K562 (cell line): ENCODE results near the gene SGCB. TPM values are rescaled to one million over a fixed set of nuclear protein-coding genes. Genes with fewer than 3 reads are reported as not detected.

Experiments used
- ATAC-seq: fragments of 200-7000 bp; cut with Tn5 transposase; 3 replicates; pipeline ENCODE4 v1.9.1; 2020; ENCODE audit warnings: moderate library complexity
- BruUV-seq: library from RNA; stranded (reverse); fragments of 400-500 nt; replicated peaks from 2 replicates; lab custom pipeline; 2021; lab: Mats Ljungman, UMichigan
- CTCF ChIA-PET: fragments of 300-600 bp; formaldehyde crosslinking; extraction: SDS; loops from one replicate; lab custom pipeline; 2021; ENCODE audit warnings: low intra/inter-chr PET ratio; lab: Yijun Ruan, JAX
- POLR2A ChIA-PET: fragments of 300-600, 350-650 bp; sonication (Branson Sonifier 250); formaldehyde crosslinking; extraction: SDS; loops from one replicate; lab custom pipeline; 2021; ENCODE audit warnings: antibody characterized with exemption, inconsistent platforms; lab: Yijun Ruan, JAX
- DNase-seq, 4 experiments: peaks; one replicate each; pipeline versions ENCODE4 v3.0.0 to v3.0.0-alpha.2; 2011 to 2018; ENCODE audit warnings: low spot score in 3 of 4, mixed read lengths in 3 of 4; ENCODE audit errors: extremely low read depth in 1 of 4
- FAIRE-seq: peaks from 2 replicates; lab custom pipeline; 2011; peaks lifted over from hg19 to GRCh38; lab: Jason Lieb, UNC
- H2AFZ ChIP-seq: 2 replicates; pipeline ENCODE4 v1.6.0; 2011; ENCODE audit warnings: low read depth, low read length, control low read depth, inconsistent platforms
- H3K27ac ChIP-seq: fragments of 200-600 bp; 3 replicates; pipeline ENCODE4 v1.8.0; 2011; ENCODE audit warnings: low read depth, mild to moderate bottlenecking, control low read depth, inconsistent platforms, low read length, moderate library complexity, mixed read lengths; ENCODE audit errors: extremely low read depth
- H3K27me3 ChIP-seq, 2 experiments: fragments of 300-600 bp in 1 of 2; 2 replicates in 1 of 2; 3 replicates in 1 of 2; pipeline versions ENCODE4 v1.6.0 to v1.8.0; 2011; ENCODE audit warnings: inconsistent platforms in 2 of 2, low read length in 2 of 2, mild to moderate bottlenecking in 1 of 2, mixed read lengths in 1 of 2, moderate library complexity in 1 of 2; ENCODE audit not compliant: control insufficient read depth in 2 of 2, insufficient read depth in 2 of 2
- H3K36me3 ChIP-seq: fragments of 300-600 bp; 3 replicates; pipeline ENCODE4 v1.8.0; 2011; ENCODE audit warnings: mild to moderate bottlenecking, low read length, inconsistent platforms; ENCODE audit not compliant: control insufficient read depth, insufficient read depth
- H3K4me1 ChIP-seq, 2 experiments: fragments of 200-600 bp in 1 of 2; replicated peaks in 1 of 2; 2 replicates in 1 of 2; 3 replicates in 1 of 2; pipeline versions ENCODE4 v1.5.1 to v1.8.0; 2011; ENCODE audit warnings: inconsistent platforms in 2 of 2, low read length in 2 of 2, mild to moderate bottlenecking in 1 of 2, mixed read lengths in 1 of 2, moderate library complexity in 1 of 2; ENCODE audit not compliant: control insufficient read depth in 2 of 2, insufficient read depth in 2 of 2
- H3K4me2 ChIP-seq: 2 replicates; pipeline ENCODE4 v1.6.1; 2011; ENCODE audit warnings: low read length, control low read depth, inconsistent platforms, mixed read lengths; ENCODE audit not compliant: insufficient read depth
- H3K4me3 ChIP-seq: fragments of 200-600 bp; sonication (generic), shearing (Covaris generic); 2 replicates; pipeline ENCODE4 v1.5.1; 2016; ENCODE audit warnings: control low read depth, inconsistent platforms
- H3K79me2 ChIP-seq: fragments of 200-600 bp; 3 replicates; pipeline ENCODE4 v1.8.0; 2011; ENCODE audit warnings: low read length, inconsistent platforms; ENCODE audit not compliant: control insufficient read depth, insufficient read depth
- H3K9ac ChIP-seq, 2 experiments: 2 replicates each; pipeline versions ENCODE4 v1.6.0 to v1.6.1; 2011; ENCODE audit warnings: low read depth in 2 of 2, low read length in 2 of 2, control low read depth in 1 of 2, inconsistent platforms in 1 of 2, mild to moderate bottlenecking in 1 of 2, mixed read lengths in 1 of 2; ENCODE audit not compliant: insufficient read depth in 1 of 2
- H3K9me1 ChIP-seq: one replicate; pipeline ENCODE4 v1.6.0; 2011; ENCODE audit warnings: inconsistent platforms, mild to moderate bottlenecking, low read length, moderate library complexity; ENCODE audit not compliant: control insufficient read depth, insufficient read depth
- H3K9me3 ChIP-seq: replicated peaks from 2 replicates; pipeline ENCODE4 v1.5.1; 2011; ENCODE audit warnings: low read depth, low read length, inconsistent platforms; ENCODE audit not compliant: control insufficient read depth, insufficient read depth
- H4K20me1 ChIP-seq: replicated peaks from 2 replicates; pipeline ENCODE4 v1.6.1; 2011; ENCODE audit warnings: low read length, inconsistent platforms, mixed read lengths; ENCODE audit not compliant: control insufficient read depth, insufficient read depth
- COPS2 ChIP-seq: fragments of 450-650 bp; conservative IDR thresholded peaks from 2 replicates; pipeline ENCODE4 v1.6.1; 2016; ENCODE audit warnings: mild to moderate bottlenecking, moderate library complexity
- EP300 ChIP-seq: IDR thresholded peaks from 2 replicates; pipeline ENCODE4 v1.6.1; 2012; ENCODE audit warnings: low read length, improper control_type of control experiment
- MTF1 ChIP-seq: fragments of 250-450 bp; sonication (Bioruptor Pico); IDR thresholded peaks from 2 replicates; pipeline ENCODE4 v1.9.0; 2021; ENCODE audit warnings: moderate library complexity, mild to moderate bottlenecking, inconsistent platforms, borderline replicate concordance
- NCOA1 ChIP-seq: fragments of 450-650 bp; IDR thresholded peaks from 2 replicates; pipeline ENCODE4 v1.6.1; 2016; ENCODE audit warnings: low read depth
- NELFE ChIP-seq: IDR thresholded peaks from 2 replicates; pipeline ENCODE4 v1.6.1; 2011; ENCODE audit warnings: mild to moderate bottlenecking; ENCODE audit not compliant: insufficient read depth, insufficient read length
- NEUROD1 ChIP-seq: fragments of 150-350 bp; IDR thresholded peaks from 2 replicates; pipeline ENCODE4 v1.6.1; 2014; ENCODE audit warnings: borderline replicate concordance, low read length, low read depth; ENCODE audit not compliant: partially characterized antibody
- NFXL1 ChIP-seq: fragments of 450-650 bp; formaldehyde crosslinking; IDR thresholded peaks from 2 replicates; pipeline ENCODE4 v1.4.0; 2021; ENCODE audit warnings: mild to moderate bottlenecking
- NR2C2 ChIP-seq, 2 experiments: fragments of 200-800 bp in 1 of 2; sonication (Bioruptor generic) in 1 of 2; sonication (generic) in 1 of 2; formaldehyde crosslinking in 1 of 2; IDR thresholded peaks; 2 replicates each; pipeline versions ENCODE4 v1.6.1 to v1.8.0; 2016 to 2022; ENCODE audit warnings: mild to moderate bottlenecking in 1 of 2, missing compliant biosample characterization in 1 of 2, missing genetic modification characterization in 1 of 2, missing genetic modification reagents in 1 of 2
- SRSF3 ChIP-seq: fragments of 200-400 bp; formaldehyde crosslinking; IDR thresholded peaks from 2 replicates; pipeline ENCODE4 v1.6.1; 2016; ENCODE audit warnings: mild to moderate bottlenecking, low read length, moderate library complexity; ENCODE audit not compliant: insufficient read depth
- STAG1 ChIP-seq: sonication (generic); formaldehyde crosslinking; IDR thresholded peaks from 2 replicates; pipeline ENCODE4 v1.5.0; 2020; ENCODE audit warnings: missing genetic modification reagents, borderline replicate concordance
- YY1 ChIP-seq, 3 experiments: IDR thresholded peaks; 2 replicates each; pipeline ENCODE4 v1.6.1; 2011; ENCODE audit warnings: low read length in 2 of 3, mild to moderate bottlenecking in 2 of 3, moderate library complexity in 2 of 3, borderline replicate concordance in 1 of 3, control low read depth in 1 of 3, low read depth in 1 of 3; ENCODE audit not compliant: insufficient read depth in 3 of 3, insufficient replicate concordance in 2 of 3, control insufficient read depth in 1 of 3, insufficient read length in 1 of 3; ENCODE audit errors: extremely low read depth in 1 of 3
- ZNF384 ChIP-seq: IDR thresholded peaks from 2 replicates; pipeline ENCODE4 v1.6.1; 2012; ENCODE audit warnings: low read depth, low read length, improper control_type of control experiment
- ZNF586 ChIP-seq: fragments of 450-650 bp; formaldehyde crosslinking; conservative IDR thresholded peaks from 2 replicates; pipeline ENCODE4 v1.4.0; 2020; ENCODE audit warnings: mild to moderate bottlenecking, moderate library complexity
- WGBS: fragments of 100-300 bp; shearing (Covaris generic); methylation state at CpG from one replicate; pipeline ENCODE4 v1.1.6; 2016; ENCODE audit warnings: low coverage, mixed read lengths; ENCODE audit not compliant: insufficient coverage; ENCODE audit errors: missing lambda C conversion rate; 5-methylcytosine and 5-hydroxymethylcytosine counted together
- in situ Hi-C: fragments of 300-500 bp; cut with MboI; formaldehyde crosslinking; loops from 4 replicates; pipeline ENCODE4 v1.15.0; 2018; ENCODE audit warnings: inconsistent platforms, mixed read lengths
- intact Hi-C: fragments of 100-400 bp; cut with micrococcal nuclease; formaldehyde crosslinking; loops from 2 replicates; pipeline ENCODE4 v1.14.2; 2022
- polyA plus RNA-seq, 8 experiments: library from polyadenylated mRNA; depleted of rRNA in 4 of 8; stranded (reverse) in 5 of 8; unstranded in 3 of 8; fragments of >200 nt; fragmentation: Nextera tagmentation in 2 of 8; fragmentation: Illumina TruSeq in 1 of 8; extraction: Ambion mirVana in 2 of 8; extraction: Trizol in 1 of 8; gene quantifications; 2 replicates each; pipeline versions ENCODE4 v1.2.1 to v1.2.3, GENCODE V29; 2011 to 2014; ENCODE audit warnings: inconsistent platforms in 1 of 8, missing spikeins in 1 of 8
- total RNA-seq, 7 experiments: library from RNA; depleted of rRNA in 6 of 7; stranded (reverse); fragments of >200 nt in 6 of 7; fragmentation: Illumina TruSeq in 2 of 7; extraction: Trizol in 2 of 7; gene quantifications; 2 replicates each; pipeline versions ENCODE4 v1.2.1 to v1.2.3, GENCODE V29; 2011 to 2021; ENCODE audit warnings: low replicate concordance in 1 of 7

SGCB gene
- total and polyA plus RNA-seq, 9 of the 15 experiments (the other 6 are each of a cell fraction or from before 2014, with no cell fraction given): 0.01 to 0.20 (median 0.07) TPM; not detected in 3

DNA sequence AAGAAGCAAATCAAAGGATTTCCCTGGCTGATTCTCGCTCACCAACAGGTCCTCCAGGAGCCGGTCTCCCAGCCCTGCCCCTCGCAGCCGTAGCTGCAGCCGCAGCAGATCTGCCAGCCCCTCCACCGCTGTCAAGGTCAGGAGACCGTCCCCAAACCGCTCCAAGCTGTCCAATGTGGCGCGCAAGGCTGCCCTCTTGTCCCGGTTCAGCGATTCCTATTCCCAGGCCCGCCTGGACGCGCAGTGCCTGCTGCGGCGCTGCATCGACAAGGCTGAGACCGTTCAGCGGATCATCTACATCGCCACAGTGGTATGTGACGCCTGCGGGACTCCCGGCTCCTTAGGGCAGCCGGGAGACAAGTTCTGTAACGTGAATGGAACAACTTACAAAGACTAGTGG, 38.6 kb upstream of the SGCB start (continued):
- TF ChIP-seq YY1 (IDR thresholded peaks at IDR 0.05; ENCODE audit: borderline replicate concordance in 1 of 3, control insufficient read depth in 1 of 3, extremely low read depth in 1 of 3, insufficient read depth in 3 of 3, insufficient read length in 1 of 3, insufficient replicate concordance in 2 of 3, low read depth in 1 of 3, low read length in 2 of 3) (no peak), SRSF3 (no peak), ZNF384 (no peak), NELFE (no peak), STAG1 (CRISPR knock-in tag) (no peak), MTF1 (CRISPR knock-in tag) (no peak), NFXL1 (no peak), EP300 (no peak)

DNA sequence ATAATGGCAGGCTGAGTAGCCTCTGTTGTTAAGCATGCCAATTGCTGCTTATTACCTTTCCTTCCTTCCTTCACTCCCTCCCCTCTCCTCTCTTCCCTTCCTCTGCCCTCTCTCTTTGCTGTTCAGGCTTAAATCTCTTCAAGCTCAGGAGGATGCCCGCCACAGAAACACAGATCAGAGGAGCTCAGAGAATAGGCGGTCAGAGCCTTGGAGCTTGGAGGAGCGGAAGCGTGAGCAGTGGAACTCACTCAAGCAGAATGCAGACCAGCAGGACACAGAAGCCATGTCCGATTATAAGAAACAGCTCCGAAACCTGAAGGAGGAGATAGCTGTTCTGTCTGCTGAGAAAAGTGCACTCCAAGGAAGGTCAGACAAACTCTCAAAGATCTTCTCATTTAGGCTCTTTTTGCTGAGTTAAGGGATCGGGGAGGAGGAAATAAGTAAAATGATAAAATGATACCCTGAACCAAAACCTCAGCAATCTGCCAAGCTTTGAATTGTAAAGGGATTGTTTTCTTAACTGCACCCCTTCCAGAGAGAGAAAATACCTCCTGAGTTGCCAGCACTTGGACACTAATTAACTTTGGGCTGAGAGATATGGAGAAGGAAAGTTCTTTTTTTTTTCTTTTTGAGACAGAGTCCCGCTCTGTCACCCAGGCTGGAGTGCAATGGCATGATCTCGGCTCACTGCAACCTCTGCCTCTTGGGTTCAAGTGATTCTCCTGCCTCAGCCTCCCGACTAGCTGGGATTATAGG, 33.9 kb upstream of the SGCB start:
- H3K4me1 ChIP-seq: no peaks in the 10 kb centered on the region
- H3K27me3 ChIP-seq: peaks cover 5 to 8% of the 10 kb centered on the region in 2 experiments; a peak in 1 of 5 replicates
- ChIA-PET CTCF (no interaction called here), POLR2A (no interaction called here)
- FAIRE-seq: no peak
- TF ChIP-seq COPS2: no peak
- TF ChIP-seq NCOA1: no peak
- no peak for TF ChIP-seq ZNF586 (CRISPR knock-in tag)
- TF ChIP-seq NEUROD1: no peak
- no peak for TF ChIP-seq NR2C2 (CRISPR knock-in tag; IDR thresholded peaks at IDR 0.05)
- no peak for TF ChIP-seq NR2C2 (tag; IDR thresholded peaks at IDR 0.05)
- no peak for DNase-seq
- no peak for ATAC-seq
- no peaks in the 10 kb centered on the region for H3K9me3 ChIP-seq
- no peak overlapping the region for H3K9ac ChIP-seq
- no peak overlapping the region for H3K4me3 ChIP-seq
- no peak overlapping the region for H2AFZ ChIP-seq
- no peaks in the 10 kb centered on the region for H4K20me1 ChIP-seq
- intact Hi-C loops (loop anchor here (10.0 kb wide), 1 partner anchor 263 kb away; no protein-coding TSS in a partner anchor), in situ Hi-C loops (no loop called here)
- BruUV-seq: no TSS peak
- H3K36me3 ChIP-seq: no peaks in the 10 kb centered on the region
- no peaks in the 10 kb centered on the region for H3K9me1 ChIP-seq
- WGBS: under 1% methylated on average over 10 of the region's 10 CpGs
- no peaks in the 10 kb centered on the region for H3K79me2 ChIP-seq
- no peak overlapping the region for H3K27ac ChIP-seq
- H3K4me2 ChIP-seq: no peak overlapping the region
